H9 (cell line): ENCODE data around the gene FAT2. TPM values are rescaled to one million over a fixed set of nuclear protein-coding genes. Genes with fewer than 3 reads are reported as not detected.

ENCODE experiments used
- DNase-seq: peaks from one replicate; pipeline ENCODE4 v3.0.0-alpha.2; 2017
- H2AFZ ChIP-seq: one replicate; pipeline ENCODE4 v1.6.1; 2013; ENCODE audit warnings: mild to moderate bottlenecking, low read length, control low read depth, moderate library complexity
- H2AK5ac ChIP-seq: 2 replicates; pipeline ENCODE4 v1.6.1; 2013; ENCODE audit warnings: low read length, control low read depth, mixed read lengths; ENCODE audit not compliant: insufficient read length
- H2BK120ac ChIP-seq: one replicate; pipeline ENCODE4 v1.6.1; 2013; ENCODE audit warnings: low read depth, mild to moderate bottlenecking, low read length, control low read depth, inconsistent platforms; ENCODE audit not compliant: poor library complexity, severe bottlenecking
- H2BK12ac ChIP-seq: 2 replicates; pipeline ENCODE4 v1.6.1; 2013; ENCODE audit warnings: low read length, control low read depth, mixed read lengths, low read depth; ENCODE audit not compliant: insufficient read length
- H2BK15ac ChIP-seq: 2 replicates; pipeline ENCODE4 v1.6.1; 2013; ENCODE audit warnings: low read depth, low read length, control low read depth
- H2BK20ac ChIP-seq: one replicate; pipeline ENCODE4 v1.6.1; 2013; ENCODE audit warnings: low read depth, mild to moderate bottlenecking, low read length, control low read depth, inconsistent platforms; ENCODE audit not compliant: poor library complexity, severe bottlenecking
- H2BK5ac ChIP-seq: 2 replicates; pipeline ENCODE4 v1.6.1; 2013; ENCODE audit warnings: low read length, control low read depth, mixed read lengths; ENCODE audit not compliant: insufficient read length
- H3K14ac ChIP-seq: 2 replicates; pipeline ENCODE4 v1.6.1; 2013; ENCODE audit warnings: low read length, control low read depth; ENCODE audit not compliant: insufficient read depth
- H3K18ac ChIP-seq: 2 replicates; pipeline ENCODE4 v1.6.1; 2013; ENCODE audit warnings: low read depth, mild to moderate bottlenecking, mixed read lengths, low read length, control low read depth; ENCODE audit not compliant: insufficient read length
- H3K23ac ChIP-seq: 2 replicates; pipeline ENCODE4 v1.6.1; 2013; ENCODE audit warnings: low read length, control low read depth, mixed read lengths, low read depth; ENCODE audit not compliant: insufficient read length
- H3K23me2 ChIP-seq: 2 replicates; pipeline ENCODE4 v1.6.1; 2013; ENCODE audit warnings: low read depth, mild to moderate bottlenecking, mixed read lengths, low read length, control low read depth; ENCODE audit not compliant: insufficient read length, poor library complexity, severe bottlenecking
- H3K27ac ChIP-seq: 2 replicates; pipeline ENCODE4 v1.5.1; 2013; ENCODE audit warnings: low read length, control low read depth, mixed read lengths, low read depth; ENCODE audit not compliant: insufficient read length
- H3K27me3 ChIP-seq: 2 replicates; pipeline ENCODE4 v1.6.1; 2013; ENCODE audit warnings: low read length, control low read depth, inconsistent platforms; ENCODE audit not compliant: insufficient read depth
- H3K4ac ChIP-seq: 2 replicates; pipeline ENCODE4 v1.6.1; 2013; ENCODE audit warnings: low read depth, mild to moderate bottlenecking, control low read depth, inconsistent platforms, low read length, moderate library complexity
- H3K4me1 ChIP-seq: 2 replicates; pipeline ENCODE4 v1.6.1; 2013; ENCODE audit warnings: low read length, control low read depth, inconsistent platforms; ENCODE audit not compliant: insufficient read depth
- H3K4me2 ChIP-seq: 2 replicates; pipeline ENCODE4 v1.6.1; 2013; ENCODE audit warnings: low read length, control low read depth, mixed read lengths; ENCODE audit not compliant: insufficient read length, insufficient read depth
- H3K56ac ChIP-seq: 2 replicates; pipeline ENCODE4 v1.6.1; 2013; ENCODE audit warnings: low read depth, mild to moderate bottlenecking, mixed read lengths, low read length, control low read depth; ENCODE audit not compliant: insufficient read length
- H3K79me1 ChIP-seq: 2 replicates; pipeline ENCODE4 v1.6.1; 2013; ENCODE audit warnings: low read depth, mild to moderate bottlenecking, moderate library complexity, low read length, control low read depth, inconsistent platforms; ENCODE audit not compliant: insufficient read depth, poor library complexity, severe bottlenecking
- H3K79me2 ChIP-seq: 2 replicates; pipeline ENCODE4 v1.6.1; 2013; ENCODE audit warnings: low read length, control low read depth, inconsistent platforms; ENCODE audit not compliant: insufficient read depth
- H3K9ac ChIP-seq: 2 replicates; pipeline ENCODE4 v1.6.1; 2013; ENCODE audit warnings: low read length, control low read depth, mixed read lengths; ENCODE audit not compliant: insufficient read length; ENCODE audit errors: extremely low read depth
- H3K9me3 ChIP-seq: one replicate; pipeline ENCODE4 v1.6.1; 2013; ENCODE audit warnings: low read depth, low read length, inconsistent platforms; ENCODE audit not compliant: control insufficient read depth
- H3T11ph ChIP-seq: one replicate; pipeline ENCODE4 v1.6.1; 2013; ENCODE audit warnings: mild to moderate bottlenecking, low read length, control low read depth, inconsistent platforms
- H4K20me1 ChIP-seq: one replicate; pipeline ENCODE4 v1.6.1; 2013; ENCODE audit not compliant: control insufficient read depth, insufficient read length, insufficient read depth
- H4K5ac ChIP-seq: 2 replicates; pipeline ENCODE4 v1.6.1; 2013; ENCODE audit warnings: low read depth, mild to moderate bottlenecking, mixed read lengths, low read length, control low read depth; ENCODE audit not compliant: insufficient read length
- H4K8ac ChIP-seq: replicated peaks from 2 replicates; pipeline ENCODE4 v1.6.1; 2013; ENCODE audit warnings: low read length, control low read depth, mixed read lengths, low read depth; ENCODE audit not compliant: insufficient read length
- H4K91ac ChIP-seq: 2 replicates; pipeline ENCODE4 v1.6.1; 2013; ENCODE audit warnings: low read depth, mild to moderate bottlenecking, moderate library complexity, mixed read lengths, low read length, control low read depth; ENCODE audit not compliant: insufficient read length
- H3K27ac Mint-ChIP-seq, 3 experiments: 2 replicates in 2 of 3; 3 replicates in 1 of 3; pipeline ENCODE4 v1.8.0; 2020 to 2021; ENCODE audit warnings: mixed read lengths in 3 of 3, mild to moderate bottlenecking in 1 of 3, moderate library complexity in 1 of 3
- H3K27me3 Mint-ChIP-seq: 2 replicates; pipeline ENCODE4 v1.8.0; 2021; ENCODE audit warnings: low read depth, mild to moderate bottlenecking, moderate library complexity, mixed read lengths
- H3K36me3 Mint-ChIP-seq, 3 experiments: 2 replicates in 2 of 3; 3 replicates in 1 of 3; pipeline ENCODE4 v1.8.0; 2020 to 2021; ENCODE audit warnings: low read depth in 3 of 3, mixed read lengths in 3 of 3; ENCODE audit not compliant: insufficient read depth in 1 of 3
- H3K4me1 Mint-ChIP-seq, 2 experiments: 2 replicates each; pipeline ENCODE4 v1.8.0; 2020; ENCODE audit warnings: mixed read lengths in 2 of 2
- H3K4me3 Mint-ChIP-seq, 2 experiments: 2 replicates in 1 of 2; 3 replicates in 1 of 2; pipeline ENCODE4 v1.8.0; 2020 to 2021; ENCODE audit warnings: mild to moderate bottlenecking in 2 of 2, mixed read lengths in 2 of 2, moderate library complexity in 1 of 2
- H3K9me3 Mint-ChIP-seq, 2 experiments: 2 replicates in 1 of 2; 3 replicates in 1 of 2; pipeline ENCODE4 v1.8.0; 2020; ENCODE audit warnings: mild to moderate bottlenecking in 2 of 2, mixed read lengths in 2 of 2, moderate library complexity in 1 of 2
- CTCF ChIP-seq: fragments of 200-600 bp; sonication (generic); conservative IDR thresholded peaks from 3 replicates; pipeline ENCODE4 v1.8.0; 2021; ENCODE audit warnings: antibody characterized with exemption, mild to moderate bottlenecking
- whole genome bisulfite sequencing: extraction: QIAGEN DNeasy Blood & Tissue Kit; methylation state at CpG from one replicate; pipeline ENCODE4 v1.1.7; 2013; ENCODE audit warnings: missing lambda C conversion rate, low lambda C conversion rate, mixed read lengths; ENCODE audit not compliant: insufficient read length; ENCODE audit errors: extremely low coverage; 5-methylcytosine and 5-hydroxymethylcytosine counted together
- total RNA-seq: library from RNA; stranded (reverse); gene quantifications from 2 replicates; pipeline ENCODE4 v1.2.1, GENCODE V29; 2021

Gene FAT2
- total RNA-seq, 1 experiment from 2014 or later, result 0.15 TPM

DNA sequence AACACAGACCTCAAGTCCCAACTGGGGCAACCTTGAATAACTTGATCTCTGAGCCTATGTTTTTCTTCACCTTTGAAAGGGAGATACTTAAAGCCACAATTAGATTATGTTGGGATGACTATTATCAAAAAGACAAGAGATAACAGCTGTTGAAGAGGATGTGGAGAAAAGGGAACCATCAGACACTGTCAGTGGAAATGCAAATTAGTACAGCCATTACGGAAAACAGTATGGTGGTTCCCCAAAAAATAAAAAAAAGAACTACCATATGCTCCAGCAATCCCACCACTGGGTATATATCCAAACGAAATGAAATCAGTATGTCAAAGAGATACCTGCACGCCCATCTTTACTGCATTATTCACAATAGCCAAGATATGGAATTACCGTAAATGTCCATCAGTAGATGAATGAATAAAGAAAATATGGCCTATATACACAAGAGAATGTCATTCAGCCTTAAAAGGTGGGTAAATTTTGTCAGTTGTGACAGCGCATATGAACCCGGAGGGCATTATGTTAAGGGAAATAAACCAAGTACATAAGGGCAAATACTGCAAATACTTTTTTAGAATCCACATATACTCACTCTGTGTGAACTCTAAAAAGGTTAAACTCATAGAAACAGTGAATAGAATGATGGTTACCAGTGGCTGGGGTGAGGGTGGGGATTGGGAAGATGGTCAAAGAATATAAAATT is 12.7 kb downstream of the FAT2 start:
- H2BK5ac ChIP-seq, result no peak overlapping the region
- H3K4me2 ChIP-seq, result no peak overlapping the region
- DNase-seq, result no peak
- no peak overlapping the region for H2AFZ ChIP-seq
- no peaks in the 10 kb centered on the region for H3K23me2 ChIP-seq
- no peak overlapping the region for H3K23ac ChIP-seq
- no peak overlapping the region for H2AK5ac ChIP-seq
- H3K9ac ChIP-seq, result no peak overlapping the region
- no peaks in the 10 kb centered on the region for H3K9me3 ChIP-seq
- H3K36me3 Mint-ChIP-seq, result no peaks in the 10 kb centered on the region
- no peaks in the 10 kb centered on the region; the same call in 1 of the 2 replicates for H3K4me1 ChIP-seq
- no peak overlapping the region for H4K8ac ChIP-seq
- no peak overlapping the region for H3T11ph ChIP-seq
- H3K27ac ChIP-seq, result no peak overlapping the region
- no peak overlapping the region for H4K5ac ChIP-seq
- H3K79me1 ChIP-seq, result no peaks in the 10 kb centered on the region
- no peak overlapping the region for H3K56ac ChIP-seq
- H2BK20ac ChIP-seq, result no peak overlapping the region
- H3K4ac ChIP-seq, result no peak overlapping the region
- H3K14ac ChIP-seq, result no peak overlapping the region
- H3K27me3 ChIP-seq, result no peaks in the 10 kb centered on the region
- no peak overlapping the region for H2BK120ac ChIP-seq
- peaks cover 14% of the 10 kb centered on the region for H3K27me3 Mint-ChIP-seq
- peaks cover 14 to 30% of the 10 kb centered on the region in 2 experiments for H3K4me1 Mint-ChIP-seq
- no peak overlapping the region for H3K4me3 Mint-ChIP-seq
- H3K9me3 Mint-ChIP-seq, result no peaks in the 10 kb centered on the region
- no peak overlapping the region for H2BK12ac ChIP-seq
- H4K20me1 ChIP-seq, result no peaks in the 10 kb centered on the region
- H3K79me2 ChIP-seq, result no peaks in the 10 kb centered on the region
- no peak overlapping the region for H3K27ac Mint-ChIP-seq
- no CpG with 5 or more reads among the region's 6 CpGs for WGBS
- TF ChIP-seq CTCF, result no peak
- H2BK15ac ChIP-seq, result no peak overlapping the region
- no peak overlapping the region for H3K18ac ChIP-seq
- H4K91ac ChIP-seq, result no peak overlapping the region
